Osteocyte (in vitro differentiated cells): Measurements from ENCODE around the gene MAPRE2. TPM values are rescaled to one million over a fixed set of nuclear protein-coding genes. Genes with fewer than 3 reads are reported as not detected.

Source experiments
- DNase-seq: peaks from one replicate; pipeline ENCODE4 v3.0.0; 2021; ENCODE audit warnings: mixed read lengths; ENCODE audit not compliant: unreplicated experiment; ENCODE audit errors: extremely low spot score
- H3K27ac Mint-ChIP-seq: one replicate; pipeline ENCODE4 v1.8.0; 2021; ENCODE audit warnings: mild to moderate bottlenecking, mixed read lengths; ENCODE audit not compliant: unreplicated experiment
- H3K27me3 Mint-ChIP-seq: one replicate; pipeline ENCODE4 v1.8.0; 2021; ENCODE audit warnings: mixed read lengths; ENCODE audit not compliant: unreplicated experiment
- H3K36me3 Mint-ChIP-seq: one replicate; pipeline ENCODE4 v1.8.0; 2021; ENCODE audit warnings: mixed read lengths; ENCODE audit not compliant: unreplicated experiment
- H3K4me1 Mint-ChIP-seq: one replicate; pipeline ENCODE4 v1.8.0; 2021; ENCODE audit warnings: mixed read lengths; ENCODE audit not compliant: unreplicated experiment
- H3K4me3 Mint-ChIP-seq: one replicate; pipeline ENCODE4 v1.8.0; 2021; ENCODE audit warnings: mild to moderate bottlenecking, moderate library complexity, mixed read lengths; ENCODE audit not compliant: unreplicated experiment
- H3K9me3 Mint-ChIP-seq: one replicate; pipeline ENCODE4 v1.8.0; 2021; ENCODE audit warnings: mixed read lengths; ENCODE audit not compliant: unreplicated experiment
- CTCF ChIP-seq: fragments of 200-600 bp; sonication (generic); IDR thresholded peaks from 2 replicates; pipeline ENCODE4 v1.5.0; 2021; ENCODE audit warnings: antibody characterized with exemption, mild to moderate bottlenecking, moderate library complexity
- total RNA-seq: library from RNA; stranded (reverse); gene quantifications from 2 replicates; pipeline ENCODE4 v1.2.1, GENCODE V29; 2021

Gene MAPRE2
- total RNA-seq, 1 donor from 2014 or later, result 50.0 TPM

GRCh38 chr18:35174093-35174731, 133.0 kb downstream of the MAPRE2 start:
- no peak for TF ChIP-seq CTCF
- peaks cover 9% of the 10 kb centered on the region for H3K4me1 Mint-ChIP-seq
- H3K27ac Mint-ChIP-seq, result no peak overlapping the region
- peaks cover 6% of the 10 kb centered on the region for H3K27me3 Mint-ChIP-seq
- H3K4me3 Mint-ChIP-seq, result no peak overlapping the region
- peaks cover 13% of the 10 kb centered on the region for H3K9me3 Mint-ChIP-seq
- DNase-seq, result no peak
- H3K36me3 Mint-ChIP-seq, result no peaks in the 10 kb centered on the region

GRCh38 chr18:35174745-35175144, 133.5 kb downstream of the MAPRE2 start:
- no peaks in the 10 kb centered on the region for H3K36me3 Mint-ChIP-seq
- peaks cover 13% of the 10 kb centered on the region for H3K9me3 Mint-ChIP-seq
- H3K27me3 Mint-ChIP-seq, result peaks cover 6% of the 10 kb centered on the region
- no peak for DNase-seq
- peaks cover 9% of the 10 kb centered on the region for H3K4me1 Mint-ChIP-seq
- no peak for TF ChIP-seq CTCF
- no peak overlapping the region for H3K27ac Mint-ChIP-seq
- no peak overlapping the region for H3K4me3 Mint-ChIP-seq

- DNase-seq, result no peak
- peaks cover 12% of the 10 kb centered on the region for H3K27me3 Mint-ChIP-seq
Observed at GRCh38 chr18:35176925-35177324, 135.7 kb downstream of the MAPRE2 start.

GRCh38 chr18:35178260-35178659, 137.0 kb downstream of the MAPRE2 start:
- no peaks in the 10 kb centered on the region for H3K36me3 Mint-ChIP-seq
- H3K4me3 Mint-ChIP-seq, result no peak overlapping the region
- no peak for TF ChIP-seq CTCF
- H3K4me1 Mint-ChIP-seq, result no peaks in the 10 kb centered on the region
- peaks cover 15% of the 10 kb centered on the region for H3K27me3 Mint-ChIP-seq
- H3K27ac Mint-ChIP-seq, result no peak overlapping the region
- no peak for DNase-seq
- H3K9me3 Mint-ChIP-seq, result peaks cover 13% of the 10 kb centered on the region

More at GRCh38 chr18:35176925-35177324, 135.7 kb downstream of the MAPRE2 start:
- Mint-ChIP-seq H3K4me1 (no peaks in the 10 kb centered on the region), H3K27ac (no peak overlapping the region), H3K36me3 (no peaks in the 10 kb centered on the region), H3K9me3 (peaks cover 13% of the 10 kb centered on the region), H3K4me3 (no peak overlapping the region)
- TF ChIP-seq CTCF, result no peak

- H3K4me1 Mint-ChIP-seq, result no peaks in the 10 kb centered on the region
- DNase-seq, result no peak
- peaks cover 13% of the 10 kb centered on the region for H3K9me3 Mint-ChIP-seq
- H3K4me3 Mint-ChIP-seq, result no peak overlapping the region
- TF ChIP-seq CTCF, result no peak
- H3K36me3 Mint-ChIP-seq, result no peaks in the 10 kb centered on the region
- peaks cover 21% of the 10 kb centered on the region for H3K27me3 Mint-ChIP-seq
- H3K27ac Mint-ChIP-seq, result no peak overlapping the region
Observed at GRCh38 chr18:35179906-35180305, 138.7 kb downstream of the MAPRE2 start.
